MM.1S (cell line): Measurements from ENCODE around the gene IGFBP1.

Experiments
- DNase-seq: peaks from one replicate; pipeline ENCODE4 v3.0.0-alpha.2; 2015
- H2AFZ ChIP-seq: fragments of 300-600 bp; sonication (generic); 2 replicates; pipeline ENCODE4 v1.6.0; 2016; ENCODE audit warnings: antibody characterized with exemption, low read length
- H3F3A ChIP-seq: fragments of 300-600 bp; sonication (generic); 2 replicates; pipeline ENCODE4 v1.6.1; 2016; ENCODE audit warnings: mild to moderate bottlenecking, antibody characterized with exemption, low read length, moderate library complexity, mixed read lengths; ENCODE audit not compliant: insufficient read depth
- H3K27ac ChIP-seq: fragments of 300-600 bp; sonication (generic); 2 replicates; pipeline ENCODE4 v1.5.1; 2016; ENCODE audit warnings: mild to moderate bottlenecking, low read length
- H3K27me3 ChIP-seq: fragments of 300-600 bp; sonication (generic); replicated peaks from 2 replicates; pipeline ENCODE4 v1.6.0; 2016; ENCODE audit warnings: low read length; ENCODE audit not compliant: insufficient read depth
- H3K36me3 ChIP-seq: fragments of 300-600 bp; sonication (generic); replicated peaks from 2 replicates; pipeline ENCODE4 v1.6.1; 2016; ENCODE audit warnings: mild to moderate bottlenecking, low read length, mixed read lengths; ENCODE audit not compliant: insufficient read depth
- H3K4me1 ChIP-seq: fragments of 300-600 bp; sonication (generic); 2 replicates; pipeline ENCODE4 v1.6.1; 2016; ENCODE audit warnings: low read length, mixed read lengths
- H3K4me2 ChIP-seq: fragments of 300-600 bp; sonication (generic); 2 replicates; pipeline ENCODE4 v1.6.0; 2016; ENCODE audit warnings: low read depth, low read length
- H3K4me3 ChIP-seq: fragments of 300-600 bp; sonication (generic); 2 replicates; pipeline ENCODE4 v1.5.1; 2016; ENCODE audit warnings: low read length, mixed read lengths
- H3K79me2 ChIP-seq: fragments of 300-600 bp; sonication (generic); 2 replicates; pipeline ENCODE4 v1.6.1; 2016; ENCODE audit warnings: mixed run types, low read length, mixed read lengths
- H3K9ac ChIP-seq: fragments of 300-600 bp; sonication (generic); 2 replicates; pipeline ENCODE4 v1.6.1; 2016; ENCODE audit warnings: low read length, mixed read lengths
- H3K9me2 ChIP-seq: fragments of 300-600 bp; sonication (generic); replicated peaks from 2 replicates; pipeline ENCODE4 v1.6.1; 2016; ENCODE audit warnings: mild to moderate bottlenecking, low read length, mixed read lengths; ENCODE audit not compliant: insufficient read depth
- H3K9me3 ChIP-seq: fragments of 300-600 bp; sonication (generic); replicated peaks from 2 replicates; pipeline ENCODE4 v1.6.1; 2016; ENCODE audit warnings: mild to moderate bottlenecking, low read length, mixed read lengths; ENCODE audit not compliant: insufficient read depth
- H4K20me1 ChIP-seq: fragments of 300-600 bp; sonication (generic); 2 replicates; pipeline ENCODE4 v1.6.1; 2016; ENCODE audit warnings: mild to moderate bottlenecking, low read length, moderate library complexity, mixed read lengths; ENCODE audit not compliant: insufficient read depth
- EZH2 ChIP-seq: fragments of 300-600 bp; sonication (generic); optimal IDR thresholded peaks from 2 replicates; pipeline ENCODE3; 2017; ENCODE audit warnings: low read depth, mild to moderate bottlenecking, antibody characterized with exemption, low read length, mixed read lengths
- EZH2phosphoT487 ChIP-seq: fragments of 300-600 bp; sonication (generic); IDR thresholded peaks from 2 replicates; pipeline ENCODE4 v1.6.1; 2018; ENCODE audit warnings: antibody characterized with exemption, low read length
- TF ChIP-seq, protein P1 (sequence below): fragments of 300-600 bp; sonication (generic); IDR thresholded peaks from 2 replicates; pipeline ENCODE4 v1.5.1; 2016; ENCODE audit warnings: antibody characterized with exemption, low read length, mixed read lengths

The IGFBP1 gene

DNA sequence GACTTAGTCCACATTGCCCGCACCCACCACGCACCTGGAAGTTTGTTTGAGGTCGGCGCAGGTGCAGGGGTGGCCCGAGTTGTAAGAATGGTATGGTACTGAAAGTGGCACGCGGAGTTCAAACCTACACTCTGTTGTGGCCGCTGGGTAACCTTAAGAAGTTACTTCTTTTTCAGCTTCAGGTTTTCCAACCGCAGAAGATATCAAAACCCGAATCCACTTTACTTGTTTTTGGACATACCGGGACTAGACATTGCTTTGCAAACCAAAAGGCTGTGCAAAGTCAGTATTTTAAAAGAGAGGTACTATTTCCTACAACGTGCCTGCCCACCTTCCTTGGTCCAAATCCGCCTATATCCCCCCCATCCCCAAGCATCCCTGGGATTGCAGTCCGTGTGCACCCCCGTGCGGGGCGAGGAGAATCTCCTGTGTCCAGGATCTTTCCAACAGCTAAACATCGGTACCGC, 31.7 kb downstream of the IGFBP1 start:
- DNase-seq, result peak; percentile 75
- H3K27ac ChIP-seq, result peak overlapping the region; percentile 30; the same call in 1 of the 2 replicates
- no peaks in the 10 kb centered on the region for H3K79me2 ChIP-seq
- H3K4me3 ChIP-seq, result peak overlapping the region; percentile 65
- H2AFZ ChIP-seq, result peak overlapping the region; percentile 58
- peaks cover 21% of the 10 kb centered on the region; the same call in 1 of the 2 replicates for H3K4me1 ChIP-seq
- H4K20me1 ChIP-seq, result no peaks in the 10 kb centered on the region
- H3K9me2 ChIP-seq, result no peaks in the 10 kb centered on the region
- no peaks in the 10 kb centered on the region for H3K9me3 ChIP-seq
- H3K36me3 ChIP-seq, result no peaks in the 10 kb centered on the region
- peaks cover 23% of the 10 kb centered on the region for H3F3A ChIP-seq
- no peaks in the 10 kb centered on the region for H3K27me3 ChIP-seq
- H3K4me2 ChIP-seq, result peak overlapping the region; percentile 86
- H3K9ac ChIP-seq, result peak overlapping the region; percentile 52
- no peak for TF ChIP-seq EZH2
- TF ChIP-seq EZH2phosphoT487, result no peak
- TF ChIP-seq, protein P1, sequence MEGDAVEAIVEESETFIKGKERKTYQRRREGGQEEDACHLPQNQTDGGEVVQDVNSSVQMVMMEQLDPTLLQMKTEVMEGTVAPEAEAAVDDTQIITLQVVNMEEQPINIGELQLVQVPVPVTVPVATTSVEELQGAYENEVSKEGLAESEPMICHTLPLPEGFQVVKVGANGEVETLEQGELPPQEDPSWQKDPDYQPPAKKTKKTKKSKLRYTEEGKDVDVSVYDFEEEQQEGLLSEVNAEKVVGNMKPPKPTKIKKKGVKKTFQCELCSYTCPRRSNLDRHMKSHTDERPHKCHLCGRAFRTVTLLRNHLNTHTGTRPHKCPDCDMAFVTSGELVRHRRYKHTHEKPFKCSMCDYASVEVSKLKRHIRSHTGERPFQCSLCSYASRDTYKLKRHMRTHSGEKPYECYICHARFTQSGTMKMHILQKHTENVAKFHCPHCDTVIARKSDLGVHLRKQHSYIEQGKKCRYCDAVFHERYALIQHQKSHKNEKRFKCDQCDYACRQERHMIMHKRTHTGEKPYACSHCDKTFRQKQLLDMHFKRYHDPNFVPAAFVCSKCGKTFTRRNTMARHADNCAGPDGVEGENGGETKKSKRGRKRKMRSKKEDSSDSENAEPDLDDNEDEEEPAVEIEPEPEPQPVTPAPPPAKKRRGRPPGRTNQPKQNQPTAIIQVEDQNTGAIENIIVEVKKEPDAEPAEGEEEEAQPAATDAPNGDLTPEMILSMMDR, result no peak

DNA sequence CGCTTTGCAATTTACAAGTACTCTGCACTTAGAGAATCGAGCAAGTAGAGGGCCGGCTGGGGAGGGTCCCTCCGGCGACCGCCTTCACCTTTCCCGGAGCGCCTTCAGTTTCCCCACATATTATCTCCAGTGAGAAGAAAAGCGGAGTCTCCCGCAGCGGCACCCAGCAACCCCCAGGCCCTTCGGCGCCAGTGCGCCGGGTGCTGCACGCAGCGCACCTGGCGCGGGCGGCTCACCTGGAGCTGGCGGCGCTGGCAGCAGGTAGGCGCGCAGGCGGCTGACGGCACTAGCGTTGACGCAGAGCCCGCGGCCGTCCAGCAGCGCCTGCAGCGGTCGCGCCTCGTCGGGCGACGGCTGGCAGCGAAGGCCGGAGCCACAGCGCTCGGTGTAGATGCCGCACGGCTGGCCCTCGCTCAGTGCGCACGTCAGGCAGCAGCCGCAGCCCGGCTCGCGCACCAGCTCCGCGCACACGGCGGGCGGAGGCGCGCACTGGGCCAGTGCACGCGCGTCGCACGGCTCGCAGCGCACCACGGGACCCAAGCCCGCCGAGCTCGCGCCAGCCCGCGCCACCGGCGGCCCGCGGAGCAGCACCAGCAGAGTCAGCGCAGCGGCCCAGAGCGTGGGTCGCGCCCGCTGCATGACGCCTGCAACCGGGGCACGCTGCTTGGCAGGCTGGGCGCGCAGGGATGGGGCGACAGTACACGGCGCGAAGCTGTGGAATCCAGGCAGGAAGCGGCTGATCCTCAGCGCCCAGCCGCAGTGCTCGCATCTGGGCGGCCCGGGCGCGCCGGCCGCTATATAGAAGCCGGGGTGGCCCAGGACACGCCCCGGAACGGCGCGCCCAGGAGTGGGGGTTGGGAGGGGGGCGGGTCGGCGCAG, 32.5 kb downstream of the IGFBP1 start, which contains the start of gene IGFBP3:
Gene IGFBP3 (minus strand): TSS at position 771 of the 879 bp plus-strand sequence. CDS start 132 bp downstream, at position 639.
- Histone ChIP-seq H3K36me3 (no peaks in the 10 kb centered on the region), H3F3A (peaks cover 23% of the 10 kb centered on the region), H3K9me2 (no peaks in the 10 kb centered on the region), H3K4me2 (peak within 1 kb of the TSS; percentile 98), H3K27ac (peak within 1 kb of the TSS; percentile 30; the same call in 1 of the 2 replicates), H2AFZ (peak within 1 kb of the TSS; percentile 91), H4K20me1 (no peaks in the 10 kb centered on the region), H3K79me2 (no peaks in the 10 kb centered on the region), H3K4me3 (peak within 1 kb of the TSS; percentile 65), H3K9ac (peak within 1 kb of the TSS; percentile 52), H3K4me1 (peaks cover 21% of the 10 kb centered on the region; the same call in 1 of the 2 replicates), H3K9me3 (no peaks in the 10 kb centered on the region), H3K27me3 (no peaks in the 10 kb centered on the region)
- peak; percentile 76 for DNase-seq
- TF ChIP-seq, protein P1, result no peak
- TF ChIP-seq EZH2 (no peak), EZH2phosphoT487 (no peak)

DNA sequence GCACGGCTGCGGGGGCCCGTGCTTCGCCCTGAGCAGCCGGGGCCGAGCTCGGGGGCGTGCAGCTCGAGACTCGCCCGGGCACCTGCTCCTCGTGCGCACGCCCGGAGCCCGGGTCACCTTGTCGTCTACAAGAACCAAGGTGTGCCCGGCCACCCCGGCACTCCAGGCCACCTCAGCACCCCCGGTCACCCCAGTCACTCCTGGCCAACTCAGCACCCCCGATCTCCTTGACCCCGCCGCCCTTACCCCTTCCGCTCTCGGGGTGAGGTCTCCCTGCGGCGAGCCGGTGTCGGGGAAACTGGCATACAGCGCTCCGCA, 33.1 kb downstream of the IGFBP1 start:
- H3K79me2 ChIP-seq, result no peaks in the 10 kb centered on the region
- H3K9ac ChIP-seq, result peak overlapping the region; percentile 27; the same call in 1 of the 2 replicates
- peaks cover 23% of the 10 kb centered on the region for H3F3A ChIP-seq
- peak overlapping the region; percentile 65 for H3K4me3 ChIP-seq
- no peaks in the 10 kb centered on the region for H3K36me3 ChIP-seq
- H2AFZ ChIP-seq, result peak overlapping the region; percentile 91; the same call in 1 of the 2 replicates
- no peaks in the 10 kb centered on the region for H3K27me3 ChIP-seq
- DNase-seq, result no peak
- H3K4me1 ChIP-seq, result peaks cover 21% of the 10 kb centered on the region; the same call in 1 of the 2 replicates
- no peaks in the 10 kb centered on the region for H3K9me3 ChIP-seq
- H3K27ac ChIP-seq, result no peak overlapping the region
- peak overlapping the region; percentile 98 for H3K4me2 ChIP-seq
- H4K20me1 ChIP-seq, result no peaks in the 10 kb centered on the region
- TF ChIP-seq, protein P1, result no peak
- TF ChIP-seq EZH2 (no peak), EZH2phosphoT487 (no peak)
- no peaks in the 10 kb centered on the region for H3K9me2 ChIP-seq
